Tibial nerve (tissue), 4 donors: ENCODE measurements around the gene PDGFB.

Experiments used
- CTCF ChIP-seq, 5 experiments: fragments of 200-600 bp in 3 of 5; fragments of 450-650 bp in 2 of 5; sonication (generic) in 3 of 5; IDR thresholded peaks; one replicate each; pipeline ENCODE4 v1.5.1; 2016 to 2019; ENCODE audit warnings: antibody characterized with exemption in 5 of 5, mild to moderate bottlenecking in 3 of 5, moderate library complexity in 2 of 5
- EP300 ChIP-seq, 2 donors: sonication (generic); formaldehyde crosslinking; IDR thresholded peaks; one replicate each; pipeline ENCODE4 v1.6.1; 2017; ENCODE audit warnings: antibody characterized with exemption in 2 of 2, mild to moderate bottlenecking in 1 of 2
- POLR2A ChIP-seq, 2 donors: fragments of 450-650 bp; IDR thresholded peaks; one replicate each; pipeline ENCODE4 v1.6.1; 2017; ENCODE audit warnings: antibody characterized with exemption in 2 of 2, mild to moderate bottlenecking in 2 of 2, moderate library complexity in 2 of 2

GRCh38 chr22:39225591-39225990 is 19.2 kb downstream of the PDGFB start:
- no peak for TF ChIP-seq CTCF (IDR thresholded peaks at IDR 0.05)
- TF ChIP-seq POLR2A (IDR thresholded peaks at IDR 0.05): no peak
- no peak for TF ChIP-seq EP300 (IDR thresholded peaks at IDR 0.05)
